ENCODE data around the gene SIGLEC11. TPM values are rescaled to one million over a fixed set of nuclear protein-coding genes. Genes with fewer than 3 reads are reported as not detected.
A peak's percentile ranks its signal among the peaks of the same experiment; 100 is the strongest.
"Not testable (repeated sequence)": the region's sequence is repeated elsewhere in the genome, so short reads cannot be mapped to it uniquely, and the experiment has no call there.

The SIGLEC11 gene, protein sequence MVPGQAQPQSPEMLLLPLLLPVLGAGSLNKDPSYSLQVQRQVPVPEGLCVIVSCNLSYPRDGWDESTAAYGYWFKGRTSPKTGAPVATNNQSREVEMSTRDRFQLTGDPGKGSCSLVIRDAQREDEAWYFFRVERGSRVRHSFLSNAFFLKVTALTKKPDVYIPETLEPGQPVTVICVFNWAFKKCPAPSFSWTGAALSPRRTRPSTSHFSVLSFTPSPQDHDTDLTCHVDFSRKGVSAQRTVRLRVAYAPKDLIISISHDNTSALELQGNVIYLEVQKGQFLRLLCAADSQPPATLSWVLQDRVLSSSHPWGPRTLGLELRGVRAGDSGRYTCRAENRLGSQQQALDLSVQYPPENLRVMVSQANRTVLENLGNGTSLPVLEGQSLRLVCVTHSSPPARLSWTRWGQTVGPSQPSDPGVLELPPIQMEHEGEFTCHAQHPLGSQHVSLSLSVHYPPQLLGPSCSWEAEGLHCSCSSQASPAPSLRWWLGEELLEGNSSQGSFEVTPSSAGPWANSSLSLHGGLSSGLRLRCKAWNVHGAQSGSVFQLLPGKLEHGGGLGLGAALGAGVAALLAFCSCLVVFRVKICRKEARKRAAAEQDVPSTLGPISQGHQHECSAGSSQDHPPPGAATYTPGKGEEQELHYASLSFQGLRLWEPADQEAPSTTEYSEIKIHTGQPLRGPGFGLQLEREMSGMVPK
- not detected in 2 replicates for total RNA-seq

DNA sequence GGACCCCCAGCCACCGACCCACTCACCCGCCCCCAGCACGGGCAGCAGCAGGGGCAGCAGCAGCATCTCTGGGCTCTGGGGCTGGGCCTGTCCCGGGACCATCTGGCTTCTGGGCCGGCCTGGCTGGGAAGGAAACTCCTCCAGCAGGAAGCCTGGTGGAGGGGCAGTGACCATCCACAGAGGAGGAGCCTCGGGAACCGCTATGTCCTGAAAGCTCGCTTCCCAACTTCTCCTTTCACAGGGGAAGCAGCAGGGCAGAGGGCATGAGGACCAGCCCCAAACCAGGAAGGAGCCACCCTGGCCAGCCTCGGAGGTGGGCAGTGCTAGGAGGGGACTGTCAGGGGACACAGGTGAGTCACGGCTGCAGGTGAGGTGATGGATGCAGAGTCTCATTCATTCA is at the start of gene SIGLEC11:
Gene SIGLEC11, minus strand, starts transcription at position 193 of the 400 bp plus-strand sequence. Its CDS starts 91 bp downstream, at position 102.
- not testable (repeated sequence) for DNase-seq

DNA sequence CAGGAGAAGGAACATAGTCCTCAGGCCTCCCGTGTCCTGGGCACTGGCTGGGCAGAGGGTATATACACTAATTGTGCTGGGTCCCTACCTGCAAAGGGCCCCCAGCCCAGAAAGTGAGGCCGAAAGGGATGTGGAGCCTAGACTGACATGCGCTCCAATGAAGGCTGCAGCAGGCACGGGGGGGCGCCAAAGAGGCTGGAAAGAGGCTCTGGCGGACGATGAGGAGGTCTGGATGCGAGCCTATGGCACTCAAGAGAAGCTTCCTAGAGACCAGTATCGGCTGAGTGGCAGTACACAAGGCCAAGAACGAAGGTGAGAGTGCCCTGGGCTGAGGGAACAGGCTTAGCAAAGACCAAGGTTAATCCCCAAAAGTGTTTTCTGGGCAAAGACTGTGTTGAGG is 47.6 kb upstream of the SIGLEC11 start:
- DNase-seq, result peak; percentile 33

DNA sequence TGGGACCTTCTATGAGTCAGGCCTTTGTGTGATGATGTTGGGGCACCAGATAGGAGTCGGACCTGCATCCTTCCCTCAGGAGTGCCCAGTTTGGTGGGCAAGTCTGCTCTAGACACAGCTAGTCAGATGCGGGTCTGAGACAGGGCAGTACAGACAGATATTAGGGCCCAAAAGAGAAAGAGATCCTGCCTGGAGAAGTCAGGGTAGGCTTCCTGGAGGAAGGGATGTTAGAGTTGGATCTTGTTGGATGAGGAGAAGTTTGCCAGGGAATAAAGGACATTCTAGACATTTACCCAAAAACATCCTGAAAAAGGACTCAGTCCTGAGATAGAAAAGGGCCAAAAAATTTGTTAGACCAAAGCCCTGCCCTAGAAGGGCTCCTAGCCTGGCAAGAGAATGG is 47.0 kb upstream of the SIGLEC11 start:
- no peak for DNase-seq

DNA sequence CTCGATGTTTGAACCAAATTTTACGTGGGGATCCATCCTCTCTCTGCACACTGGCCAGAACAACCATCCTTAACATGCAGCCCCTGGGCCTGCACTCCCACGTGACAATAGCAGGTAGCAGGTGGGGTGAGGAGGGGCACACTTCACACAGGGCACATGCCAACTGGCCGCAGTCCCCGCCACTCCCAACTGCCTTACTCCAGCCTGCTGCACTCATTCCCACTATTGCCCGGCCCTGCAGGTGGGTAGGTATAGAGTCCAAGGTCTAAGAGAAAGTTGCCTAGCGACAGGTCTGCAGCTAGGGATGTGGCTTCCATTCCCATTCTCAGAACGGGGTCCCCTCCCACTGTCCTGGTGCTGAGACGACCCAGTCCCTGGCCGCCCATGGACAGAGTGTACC is 46.2 kb upstream of the SIGLEC11 start:
- no peak for DNase-seq

DNA sequence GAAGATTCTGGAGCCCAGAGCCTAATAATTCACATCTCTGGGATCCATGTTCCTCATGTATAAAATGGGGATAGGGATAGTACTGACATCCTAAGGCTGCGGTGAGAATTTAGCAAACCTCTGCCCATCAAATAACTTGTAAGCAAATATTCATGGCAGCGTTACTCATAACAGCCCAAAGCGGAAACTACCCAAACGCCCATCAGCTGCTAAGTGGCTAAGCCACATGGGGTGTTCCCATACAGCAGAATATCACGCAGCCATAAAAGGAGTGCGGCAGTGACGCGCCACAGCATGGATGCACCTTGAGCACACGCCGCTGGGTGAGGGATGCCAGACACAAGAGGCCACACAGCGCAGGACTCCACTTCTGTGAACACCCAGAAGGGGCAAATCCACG is 44.5 kb upstream of the SIGLEC11 start:
- DNase-seq, result no peak

DNA sequence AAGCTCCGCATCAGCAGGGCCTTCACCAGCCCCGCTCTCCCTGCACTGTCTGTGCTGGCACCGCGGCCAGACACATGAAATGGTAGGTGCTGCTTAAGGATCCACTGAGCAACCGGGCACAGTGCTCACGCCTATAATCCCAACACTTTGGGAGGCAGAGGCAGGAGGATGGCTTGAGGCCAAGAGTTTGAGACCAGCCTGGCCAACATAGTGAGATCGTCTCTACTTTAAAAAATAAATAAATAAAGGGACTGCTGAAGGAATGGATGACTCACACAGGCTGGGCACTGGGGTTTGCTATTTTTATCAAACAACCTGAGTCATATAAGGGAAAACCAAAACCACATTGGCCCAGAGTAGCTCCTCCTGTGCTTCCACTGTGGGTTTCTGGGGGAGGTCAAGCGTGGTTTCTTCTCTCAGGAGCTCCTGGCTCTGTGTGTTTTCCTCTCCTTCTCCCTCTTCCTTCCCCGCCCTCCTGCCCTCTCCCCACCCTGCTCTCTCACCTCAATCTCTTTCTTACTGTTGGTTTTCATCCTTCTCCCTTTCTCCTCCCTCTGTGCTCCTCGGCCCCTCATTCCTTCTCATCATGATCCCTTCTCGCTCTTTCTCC is 42.9 kb upstream of the SIGLEC11 start:
- DNase-seq, result peak; percentile 76

DNA sequence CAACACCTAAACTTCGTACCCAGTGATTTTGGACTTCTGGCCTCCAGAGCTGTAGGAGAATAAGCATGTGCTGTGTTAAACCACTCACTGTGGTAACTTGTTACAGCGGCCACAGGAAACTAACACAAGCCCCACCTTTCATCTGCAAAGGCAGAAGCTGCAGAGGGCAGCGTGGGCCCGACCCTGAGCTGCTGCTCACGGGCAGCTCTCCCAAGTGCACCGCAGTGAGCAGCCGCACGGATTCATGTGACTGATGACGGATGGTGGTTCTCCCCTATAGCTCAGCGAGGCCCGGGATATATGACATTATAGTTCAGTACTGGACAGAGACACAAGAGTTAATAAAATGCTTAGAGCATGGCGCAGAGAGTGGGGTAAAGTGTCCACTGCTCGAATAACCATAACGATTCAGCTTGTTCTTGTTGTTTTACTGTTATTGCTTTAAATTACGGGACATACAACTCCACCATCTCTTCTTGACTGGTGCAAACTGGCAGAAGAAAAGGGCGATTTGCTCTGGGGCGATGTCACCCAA is 42.3 kb upstream of the SIGLEC11 start:
- DNase-seq, result no peak

DNA sequence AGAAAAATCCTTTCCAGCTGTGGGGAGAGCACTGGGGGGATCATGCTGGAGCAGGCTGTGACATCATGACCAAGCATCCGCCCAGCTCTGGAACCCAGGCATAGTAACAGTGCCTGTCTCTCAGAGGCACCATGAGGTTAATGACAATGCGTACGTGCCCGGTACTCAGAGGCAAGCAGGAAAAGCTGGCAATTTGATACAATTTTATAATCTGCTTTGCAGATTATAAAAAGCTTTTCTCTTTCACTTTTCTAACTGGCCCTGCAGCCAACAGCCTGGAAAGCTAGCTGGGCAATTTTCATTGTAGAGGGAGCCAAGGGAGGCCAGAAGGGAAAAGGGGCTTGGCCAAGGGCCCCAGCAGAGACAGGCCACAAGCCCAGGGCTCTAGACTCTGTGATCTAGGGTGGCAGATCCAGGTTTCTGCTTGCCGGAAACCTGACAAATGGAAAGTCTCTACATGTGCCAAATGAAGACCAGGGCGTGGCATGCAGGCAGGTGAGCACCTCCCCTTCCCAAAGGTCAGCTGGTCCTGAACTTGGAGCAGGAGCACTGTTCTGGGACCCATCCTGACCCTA is 41.5 kb upstream of the SIGLEC11 start:
- no peak for DNase-seq

DNA sequence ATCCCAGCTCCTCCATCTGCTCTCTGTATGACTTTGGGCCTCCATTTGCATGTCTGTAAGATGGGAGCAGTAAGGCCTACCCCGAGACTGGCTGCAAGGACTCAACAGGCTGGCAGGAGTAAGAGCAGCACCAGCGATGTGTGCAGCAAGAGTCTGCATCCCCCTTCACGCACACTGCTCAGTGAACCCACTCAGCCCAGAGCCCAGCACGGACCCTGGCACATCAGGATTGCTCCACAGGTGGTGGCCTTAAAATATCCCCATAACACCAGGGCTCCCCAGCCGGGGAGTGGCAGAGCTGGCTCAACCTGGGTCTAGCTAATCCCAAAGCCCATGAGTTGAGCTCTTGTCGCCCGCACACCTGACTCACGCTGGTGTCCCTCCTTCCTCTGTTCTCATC is 40.8 kb upstream of the SIGLEC11 start:
- DNase-seq, result no peak

DNA sequence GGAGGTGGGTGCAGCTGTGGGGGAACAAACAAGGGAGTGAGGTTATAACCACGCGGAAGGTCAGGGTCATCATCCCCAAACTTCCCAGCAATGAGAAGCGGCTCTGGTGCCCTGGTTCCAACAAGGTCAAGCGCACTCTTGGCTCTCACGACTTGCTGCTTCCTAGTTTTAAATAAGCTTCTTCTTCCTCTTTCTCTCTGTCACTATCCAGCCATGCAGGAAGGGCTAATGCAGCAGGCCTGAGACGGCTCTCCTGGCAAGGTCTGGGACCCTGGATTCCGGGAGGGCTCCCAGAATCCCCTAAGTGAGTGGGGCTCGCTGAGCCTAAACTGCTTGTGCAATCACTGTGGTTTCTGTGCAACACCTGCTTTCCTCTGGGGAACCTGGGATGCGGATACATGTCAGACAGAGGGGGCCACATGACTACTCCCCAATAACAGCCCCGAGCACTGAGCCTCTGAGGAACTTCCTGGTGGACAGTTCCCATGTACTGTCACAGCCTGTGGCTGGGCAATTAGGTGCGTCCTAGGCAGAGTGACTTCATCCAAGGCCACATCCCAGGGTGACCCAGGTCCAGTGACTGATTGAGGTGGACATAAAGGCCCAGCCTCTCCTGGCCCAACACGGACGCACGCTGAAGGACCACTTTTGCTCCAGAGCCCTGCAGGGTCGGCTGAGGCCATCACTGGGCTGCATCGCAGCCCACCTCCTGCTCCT is 40.0 kb upstream of the SIGLEC11 start:
- no peak for DNase-seq

DNA sequence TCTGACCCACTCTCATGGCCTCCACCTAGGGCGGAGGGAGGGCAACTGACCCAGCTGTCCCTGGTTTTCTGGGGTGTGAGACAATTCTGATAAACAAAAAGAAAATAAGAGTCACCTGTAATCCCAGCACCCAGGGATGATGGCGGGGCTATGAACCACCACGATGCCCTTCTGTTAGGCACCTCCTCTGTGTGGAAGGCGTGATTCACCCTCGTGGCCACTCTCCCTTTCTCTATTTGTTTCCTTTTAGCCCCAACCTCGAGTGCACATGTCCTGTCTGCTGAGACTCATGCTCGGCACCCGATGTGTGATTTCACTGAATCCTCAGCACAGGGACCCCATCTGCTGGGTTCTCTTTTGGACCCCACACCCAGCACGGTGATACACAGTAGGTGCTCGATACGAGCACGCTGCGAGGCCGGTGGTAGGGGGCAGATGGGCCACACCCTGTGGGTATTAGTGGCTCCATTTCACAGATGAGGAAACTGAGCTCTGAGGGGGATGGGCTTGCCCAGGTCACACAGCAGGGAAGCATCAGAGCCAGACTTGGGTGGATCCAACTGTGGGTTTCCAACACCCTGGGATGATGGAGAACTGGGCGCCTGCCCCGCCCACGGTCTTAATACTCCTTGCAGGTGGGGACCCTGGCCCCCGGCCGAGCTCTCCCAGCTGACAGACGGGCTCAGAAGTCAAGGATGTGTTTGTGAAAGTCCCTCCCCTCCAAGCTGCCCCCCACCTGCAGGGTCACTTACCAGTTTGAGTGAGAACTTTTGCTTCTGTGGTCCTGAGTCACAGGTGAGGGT is 39.3 kb upstream of the SIGLEC11 start:
- DNase-seq, result no peak

DNA sequence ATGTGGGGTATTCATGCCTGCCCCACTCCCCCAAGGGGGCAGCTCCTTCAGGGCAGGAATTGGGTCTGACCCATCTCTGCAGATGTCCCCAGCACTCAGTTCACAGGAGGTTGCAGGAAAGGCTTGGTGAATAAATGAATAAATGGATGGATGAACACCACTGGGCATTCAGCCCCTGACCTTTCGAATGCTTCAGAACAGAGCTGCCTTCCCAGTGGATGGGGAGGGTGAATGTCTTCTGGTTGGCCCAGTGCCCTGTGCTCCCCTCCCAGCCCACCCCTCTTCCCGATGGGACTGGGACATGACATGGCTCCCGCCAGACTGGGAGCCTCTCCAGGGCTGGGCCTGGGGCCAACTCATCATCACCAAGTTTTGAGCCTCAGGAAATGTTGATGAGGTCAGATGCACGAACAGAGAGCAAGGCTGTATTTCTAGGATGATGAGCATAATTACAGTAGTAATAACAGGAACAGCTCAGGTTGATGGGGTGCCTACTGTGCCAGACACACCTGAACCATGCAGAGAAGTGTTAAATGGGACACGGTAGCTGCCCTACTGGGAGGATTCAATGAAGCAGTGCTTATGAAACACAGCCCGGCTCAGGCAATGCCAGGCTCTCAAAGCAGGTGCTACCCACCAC is 38.5 kb upstream of the SIGLEC11 start:
- peak; percentile 24 for DNase-seq

DNA sequence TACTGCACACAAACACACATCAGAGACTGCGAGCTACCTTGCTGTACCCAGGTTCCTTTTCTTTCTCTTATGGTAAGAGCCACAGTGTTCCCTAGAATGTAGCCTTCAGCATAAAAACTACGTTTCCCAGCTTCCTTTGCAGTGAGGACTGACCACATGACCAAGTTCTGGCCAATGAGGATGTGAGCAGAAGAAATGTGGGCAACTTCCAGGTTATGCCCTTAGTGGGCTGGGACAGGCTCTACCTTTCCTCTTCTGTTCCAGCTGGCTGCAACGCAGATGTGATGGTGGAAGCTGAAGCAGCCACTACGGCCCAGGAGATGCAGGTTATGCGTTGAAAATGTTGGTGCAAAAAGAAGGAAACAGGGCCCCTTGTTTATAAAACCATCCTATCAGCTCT is 36.7 kb upstream of the SIGLEC11 start:
- DNase-seq, result peak; percentile 50

DNA sequence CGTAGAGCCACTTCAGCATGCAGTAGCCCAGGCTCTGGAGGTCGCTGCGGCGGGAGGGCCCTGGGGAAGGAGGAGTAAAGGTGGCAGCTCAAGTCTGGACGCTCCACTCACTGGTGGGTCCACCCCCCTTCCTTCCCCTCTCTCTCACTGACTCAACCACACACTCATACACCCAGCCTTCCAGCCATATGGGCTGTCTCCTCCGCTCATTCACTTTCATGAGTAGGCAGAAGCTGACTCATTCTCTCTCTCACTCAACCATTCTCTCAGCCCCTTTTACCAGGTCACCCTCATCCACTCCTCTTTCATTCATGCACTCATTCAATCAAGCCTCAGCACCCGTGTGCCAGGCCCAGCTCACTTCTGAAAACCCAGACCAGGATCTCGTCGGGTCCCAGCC is 27.5 kb upstream of the SIGLEC11 start:
- DNase-seq, result no peak

DNA sequence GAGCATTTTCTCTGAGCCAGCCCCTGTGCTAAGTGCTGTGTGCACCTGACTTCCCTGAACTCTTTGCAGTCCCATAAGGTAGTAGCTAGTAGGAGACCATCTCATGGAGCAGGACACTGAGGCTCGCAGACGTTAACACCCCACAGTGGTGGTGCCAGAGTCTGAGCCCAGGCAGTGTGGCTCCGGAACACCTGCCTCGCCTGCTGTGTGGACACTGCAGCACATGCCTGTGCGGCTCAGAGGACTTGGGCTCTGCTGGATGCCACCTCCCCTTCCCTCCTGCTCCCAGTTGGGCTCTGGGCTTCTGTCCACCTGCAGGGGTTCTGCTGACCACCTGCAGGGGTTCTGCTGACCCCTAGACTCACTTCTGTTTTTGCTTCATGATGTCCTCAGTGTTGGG is 27.0 kb upstream of the SIGLEC11 start:
- DNase-seq, result no peak

DNA sequence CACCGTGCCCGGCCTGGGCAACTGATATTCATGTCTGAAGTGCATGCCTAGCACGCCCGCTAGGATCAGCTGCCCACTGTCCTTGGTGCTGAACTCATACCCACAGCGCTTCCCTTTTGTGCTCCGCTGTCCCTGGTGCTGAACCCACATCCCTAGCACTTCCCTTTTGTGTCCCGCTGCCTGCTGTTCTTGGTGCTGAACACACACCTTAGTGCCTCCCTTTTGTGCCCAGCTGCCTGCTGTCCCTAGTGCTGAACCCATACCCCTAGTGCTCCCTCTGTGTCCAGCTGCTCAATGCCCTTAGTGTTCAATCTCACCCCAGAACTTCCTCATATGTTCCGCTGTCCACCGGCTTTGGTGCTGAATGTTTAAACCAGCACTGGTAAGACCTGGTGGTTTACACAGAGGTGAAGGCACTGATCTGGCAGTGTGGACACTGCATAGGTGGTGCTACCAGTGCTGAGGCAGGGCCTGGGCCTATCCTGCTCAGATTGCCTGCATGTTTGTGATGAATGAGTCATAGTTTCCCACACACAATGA is 26.3 kb upstream of the SIGLEC11 start:
- peak; percentile 96 for DNase-seq

DNA sequence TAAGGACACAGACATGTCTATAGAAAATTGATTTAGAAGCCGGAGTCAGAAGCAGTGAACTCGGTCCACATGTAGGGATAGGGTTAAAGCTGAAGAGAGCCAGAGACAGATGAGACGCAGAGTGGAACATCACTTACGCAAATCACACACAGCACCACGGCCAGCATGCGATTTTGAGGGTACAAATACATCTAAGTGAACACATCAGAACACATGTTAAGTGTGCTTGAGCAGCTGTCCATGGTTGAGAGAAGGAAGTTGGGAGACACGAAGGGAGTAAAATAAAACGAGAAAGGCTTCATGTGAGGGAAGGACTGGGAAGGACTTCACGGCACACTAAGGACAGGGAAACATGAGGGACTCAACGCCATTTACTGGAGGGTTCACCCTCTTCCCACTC is 25.4 kb upstream of the SIGLEC11 start:
- DNase-seq, result no peak

DNA sequence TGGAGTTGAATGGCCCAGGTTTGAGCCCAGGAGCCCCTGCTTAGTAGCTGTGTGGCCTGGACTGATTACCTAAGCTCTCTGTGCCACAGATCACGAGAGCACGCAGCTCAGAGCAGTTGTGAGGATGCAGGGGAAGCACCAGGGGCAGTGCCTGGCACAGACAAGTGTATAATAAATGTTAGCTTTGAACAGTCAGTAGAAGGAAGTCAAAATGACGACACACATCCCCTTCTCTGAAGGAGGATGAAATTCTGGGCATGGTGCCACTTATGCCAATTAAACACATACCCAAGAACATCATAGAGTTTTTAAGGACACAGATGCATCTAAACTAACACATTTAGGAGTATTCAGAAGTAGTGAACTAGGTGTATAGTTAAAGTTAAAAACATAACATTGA is 24.9 kb upstream of the SIGLEC11 start:
- DNase-seq, result peak; percentile 48

DNA sequence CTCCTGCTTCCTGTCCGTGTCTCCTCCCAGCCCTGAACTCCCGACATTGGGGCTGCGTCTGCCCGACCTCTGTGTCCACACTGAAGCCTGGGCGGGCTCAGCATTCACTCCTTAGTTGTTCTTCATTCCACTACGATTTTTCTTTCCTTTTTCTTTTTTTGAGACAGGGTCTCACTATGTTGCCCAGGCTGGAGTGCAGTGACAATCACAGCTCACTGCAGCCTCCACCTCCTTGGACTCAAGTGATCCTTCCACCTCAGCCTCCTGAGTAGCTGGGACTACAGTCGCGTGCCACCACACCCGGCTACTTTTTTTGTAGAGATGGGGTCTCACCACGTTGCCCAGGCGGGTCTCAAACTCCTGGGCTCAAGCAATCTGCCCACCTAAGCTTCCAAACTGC is 23.5 kb upstream of the SIGLEC11 start:
- DNase-seq, result no peak

DNA sequence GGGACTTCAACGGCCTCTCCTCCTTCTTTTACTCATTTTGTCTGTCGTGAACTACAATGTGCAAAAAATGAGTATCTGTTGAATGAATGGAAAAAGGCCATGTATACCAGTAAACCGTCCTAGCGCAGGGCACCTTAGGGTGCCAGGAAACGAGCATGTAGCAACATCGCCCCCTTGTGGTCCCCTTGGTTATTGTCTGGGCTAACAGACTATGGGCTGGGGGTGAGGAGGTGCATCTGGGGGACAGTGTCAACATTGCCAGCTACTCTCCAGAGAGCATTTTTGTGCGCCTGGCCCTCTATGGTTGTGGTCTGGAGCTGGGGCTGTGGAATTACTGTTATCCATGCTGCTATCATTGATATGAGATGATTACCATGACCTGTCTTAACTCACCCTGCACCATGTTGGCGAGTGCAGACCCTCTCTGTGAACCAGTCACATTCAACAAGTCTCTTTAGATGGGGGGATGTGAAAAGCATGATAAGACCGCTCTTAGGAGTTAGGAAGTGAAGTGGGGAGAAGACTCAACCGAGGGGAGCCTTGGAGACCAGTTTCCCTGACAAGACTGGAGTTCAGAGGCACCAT is 22.8 kb upstream of the SIGLEC11 start:
- DNase-seq, result peak; percentile 75
